IMR-90 (cell line): ENCODE measurements around the gene CCDC116. TPM values are rescaled to one million over a fixed set of nuclear protein-coding genes. Genes with fewer than 3 reads are reported as not detected.

Source experiments
- ATAC-seq: fragments of 200-7000 bp; cut with Tn5 transposase; 2 replicates; pipeline ENCODE4 v1.9.1; 2020; ENCODE audit warnings: low read depth, mild to moderate bottlenecking, moderate library complexity
- BruUV-seq: library from RNA; stranded (reverse); fragments of 400-500 nt; replicated peaks from 2 replicates; lab custom pipeline; 2021; lab: Mats Ljungman, UMichigan
- CTCF ChIA-PET: fragments of 300-600 bp; formaldehyde crosslinking; extraction: SDS; loops from one replicate; lab custom pipeline; 2021; ENCODE audit warnings: antibody characterized with exemption; lab: Yijun Ruan, JAX
- POLR2A ChIA-PET: fragments of 300-600 bp; sonication (Branson Sonifier 250); formaldehyde crosslinking; loops from one replicate; lab custom pipeline; 2022; ENCODE audit warnings: antibody characterized with exemption; ENCODE audit not compliant: unreplicated experiment; lab: Charles Lee
- DNase-seq: peaks from one replicate; pipeline ENCODE4 v3.0.0; 2013
- H2AFZ ChIP-seq: replicated peaks from 2 replicates; pipeline ENCODE3; 2013; ENCODE audit warnings: low read length, mild to moderate bottlenecking; ENCODE audit not compliant: poor library complexity
- H2AK5ac ChIP-seq: 2 replicates; pipeline ENCODE4 v1.6.1; 2013; ENCODE audit warnings: low read depth, low read length, inconsistent platforms
- H2AK9ac ChIP-seq: replicated peaks from 2 replicates; pipeline ENCODE3; 2013; ENCODE audit warnings: mild to moderate bottlenecking, low read depth, low read length, moderate library complexity; ENCODE audit not compliant: poor library complexity
- H2BK120ac ChIP-seq: 2 replicates; pipeline ENCODE4 v1.6.1; 2013; ENCODE audit warnings: low read depth, low read length, inconsistent platforms
- H2BK15ac ChIP-seq: 3 replicates; pipeline ENCODE4 v1.6.1; 2013; ENCODE audit warnings: low read depth, low read length, inconsistent platforms
- H2BK20ac ChIP-seq: 2 replicates; pipeline ENCODE4 v1.6.1; 2013; ENCODE audit warnings: low read depth, mild to moderate bottlenecking, inconsistent platforms, low read length, moderate library complexity
- H2BK5ac ChIP-seq: 2 replicates; pipeline ENCODE4 v1.6.1; 2013; ENCODE audit warnings: mild to moderate bottlenecking, low read depth, low read length, inconsistent platforms; ENCODE audit not compliant: poor library complexity, severe bottlenecking
- H3K14ac ChIP-seq: replicated peaks from 2 replicates; pipeline ENCODE4 v1.6.1; 2013; ENCODE audit warnings: low read depth, low read length, inconsistent platforms
- H3K18ac ChIP-seq: 2 replicates; pipeline ENCODE4 v1.6.1; 2013; ENCODE audit warnings: low read depth, low read length, control low read depth
- H3K23ac ChIP-seq: 2 replicates; pipeline ENCODE4 v1.6.1; 2013; ENCODE audit warnings: low read depth, low read length, inconsistent platforms
- H3K27ac ChIP-seq: 2 replicates; pipeline ENCODE4 v1.5.1; 2013; ENCODE audit warnings: mild to moderate bottlenecking, control low read depth, low read length; ENCODE audit not compliant: insufficient read depth
- H3K27me3 ChIP-seq: 2 replicates; pipeline ENCODE4 v1.6.1; 2013; ENCODE audit warnings: low read length; ENCODE audit not compliant: control insufficient read depth, insufficient read depth
- H3K36me3 ChIP-seq: 2 replicates; pipeline ENCODE4 v1.6.1; 2013; ENCODE audit warnings: low read length, mixed read lengths; ENCODE audit not compliant: control insufficient read depth, insufficient read depth
- H3K4ac ChIP-seq: 2 replicates; pipeline ENCODE4 v1.6.1; 2013; ENCODE audit warnings: low read depth, low read length, inconsistent platforms
- H3K4me1 ChIP-seq: 2 replicates; pipeline ENCODE4 v1.6.1; 2013; ENCODE audit warnings: low read length, mixed read lengths; ENCODE audit not compliant: control insufficient read depth, insufficient read depth
- H3K4me2 ChIP-seq: 2 replicates; pipeline ENCODE4 v1.6.1; 2013; ENCODE audit warnings: low read depth, mild to moderate bottlenecking, control low read depth, low read length, moderate library complexity
- H3K4me3 ChIP-seq: 2 replicates; pipeline ENCODE4 v1.5.1; 2013; ENCODE audit warnings: low read depth, mild to moderate bottlenecking, control low read depth, low read length, moderate library complexity; ENCODE audit not compliant: insufficient read depth
- H3K56ac ChIP-seq: 2 replicates; pipeline ENCODE4 v1.6.1; 2013; ENCODE audit warnings: low read length, inconsistent platforms; ENCODE audit not compliant: insufficient read depth; ENCODE audit errors: extremely low read depth
- H3K79me1 ChIP-seq, 2 experiments: 2 replicates each; pipeline ENCODE4 v1.6.1; 2013; ENCODE audit warnings: low read length in 2 of 2, inconsistent platforms in 1 of 2, low read depth in 1 of 2
- H3K9ac ChIP-seq: 2 replicates; pipeline ENCODE4 v1.6.1; 2013; ENCODE audit warnings: low read depth, low read length, control low read depth
- H3K9me1 ChIP-seq: 2 replicates; pipeline ENCODE4 v1.6.1; 2013; ENCODE audit warnings: low read length, inconsistent platforms; ENCODE audit not compliant: insufficient read depth
- H3K9me3 ChIP-seq: 2 replicates; pipeline ENCODE4 v1.6.1; 2013; ENCODE audit warnings: low read length; ENCODE audit not compliant: control insufficient read depth, insufficient read depth
- H4K20me1 ChIP-seq: 2 replicates; pipeline ENCODE4 v1.6.1; 2013; ENCODE audit warnings: low read length, inconsistent platforms; ENCODE audit not compliant: insufficient read depth
- H4K5ac ChIP-seq: 2 replicates; pipeline ENCODE4 v1.6.1; 2013; ENCODE audit warnings: mild to moderate bottlenecking, low read depth, low read length, control low read depth
- H4K8ac ChIP-seq, 2 experiments: 2 replicates each; pipeline ENCODE4 v1.6.1; 2013; ENCODE audit warnings: low read depth in 2 of 2, low read length in 2 of 2, control low read depth in 1 of 2, inconsistent platforms in 1 of 2
- H4K91ac ChIP-seq: 2 replicates; pipeline ENCODE4 v1.6.1; 2013; ENCODE audit warnings: low read depth, low read length, inconsistent platforms; ENCODE audit not compliant: insufficient read depth
- BHLHE40 ChIP-seq: fragments of 150-350 bp; IDR thresholded peaks from 2 replicates; pipeline ENCODE4 v1.6.1; 2016; ENCODE audit warnings: mild to moderate bottlenecking, low read depth, low read length
- CHD1 ChIP-seq: IDR thresholded peaks from 2 replicates; pipeline ENCODE4 v1.6.1; 2012; ENCODE audit warnings: low read depth, low read length, improper control_type of control experiment
- ELK1 ChIP-seq: fragments of 150-350 bp; IDR thresholded peaks from 2 replicates; pipeline ENCODE4 v1.6.1; 2016; ENCODE audit warnings: low read depth, mild to moderate bottlenecking, low read length, moderate library complexity, borderline replicate concordance
- POLR2A ChIP-seq: IDR thresholded peaks from 2 replicates; pipeline ENCODE4 v1.6.1; 2012; ENCODE audit warnings: mild to moderate bottlenecking, low read depth, low read length
- RAD21 ChIP-seq: IDR thresholded peaks from 2 replicates; pipeline ENCODE4 v1.6.1; 2012; ENCODE audit warnings: low read length, improper control_type of control experiment
- RCOR1 ChIP-seq: IDR thresholded peaks from 2 replicates; pipeline ENCODE4 v1.6.1; 2012; ENCODE audit warnings: mild to moderate bottlenecking, low read length, improper control_type of control experiment; ENCODE audit not compliant: insufficient replicate concordance
- RFX5 ChIP-seq: IDR thresholded peaks from 2 replicates; pipeline ENCODE4 v1.8.0; 2012; ENCODE audit warnings: low read depth, mild to moderate bottlenecking, low read length, moderate library complexity
- SMC3 ChIP-seq: fragments of 150-350 bp; IDR thresholded peaks from 2 replicates; pipeline ENCODE4 v1.6.1; 2016; ENCODE audit warnings: low read depth, mild to moderate bottlenecking, antibody characterized with exemption, low read length, moderate library complexity
- WGBS, 2 experiments: methylation state at CpG; one replicate each; pipeline versions ENCODE4 v1.1.5 to v1.1.7; 2013; ENCODE audit warnings: missing lambda C conversion rate in 2 of 2; ENCODE audit not compliant: insufficient read length in 1 of 2; ENCODE audit errors: extremely low coverage in 2 of 2; 5-methylcytosine and 5-hydroxymethylcytosine counted together
- dilution Hi-C: fragments of 300-500 bp; cut with HindIII; formaldehyde crosslinking; loops from one replicate; pipeline ENCODE4 v1.14.3; 2018; ENCODE audit warnings: low sequenced_read_pairs; ENCODE audit not compliant: unreplicated experiment
- in situ Hi-C: fragments of 300-500 bp; cut with MboI; formaldehyde crosslinking; loops from 3 replicates; pipeline ENCODE4 v1.14.3; 2019; ENCODE audit warnings: low sequenced_read_pairs, inconsistent platforms, mixed read lengths
- intact Hi-C: fragments of 100-400 bp; cut with micrococcal nuclease; formaldehyde crosslinking; loops from 2 replicates; pipeline ENCODE4 v1.10.0; 2022
- polyA plus RNA-seq, 3 experiments: library from polyadenylated mRNA; depleted of rRNA; stranded (reverse); fragments of >200 nt; gene quantifications; 2 replicates each; pipeline ENCODE4 v1.2.3, GENCODE V29; 2012; ENCODE audit warnings: low replicate concordance in 1 of 3
- total RNA-seq: library from RNA; depleted of rRNA; stranded (reverse); fragments of >200 nt; gene quantifications from 2 replicates; pipeline ENCODE4 v1.2.3, GENCODE V29; 2012

CCDC116 gene
- total and polyA plus RNA-seq, 2 of the 4 experiments (the other 2 are of a cell fraction), result under 0.01 to 0.27 TPM

GRCh38 chr22:21622919-21623647 is 9.5 kb upstream of the CCDC116 start:
- in situ Hi-C loops, result no loop called here
- peaks cover 11% of the 10 kb centered on the region for H3K4me1 ChIP-seq
- ChIA-PET POLR2A (no interaction called here), CTCF (interaction anchor here (1.0 kb wide), 1 partner anchor 10 kb away, joined by 3 read pairs; no protein-coding TSS in a partner anchor)
- H3K23ac ChIP-seq, result no peak overlapping the region
- H3K9me1 ChIP-seq, result peaks cover 24% of the 10 kb centered on the region
- no peak overlapping the region for H2AK5ac ChIP-seq
- no peak for DNase-seq
- no peak overlapping the region for H3K4ac ChIP-seq
- no peak overlapping the region for H3K18ac ChIP-seq
- H3K14ac ChIP-seq, result no peak overlapping the region
- no peak overlapping the region for H2BK15ac ChIP-seq
- H3K79me1 ChIP-seq, result peaks cover 32 to 91% of the 10 kb centered on the region in 2 experiments
- H4K8ac ChIP-seq, result no peak overlapping the region
- no peak overlapping the region for H3K27ac ChIP-seq
- BruUV-seq, result no TSS peak
- no peaks in the 10 kb centered on the region for H3K9me3 ChIP-seq
- H4K20me1 ChIP-seq, result peaks cover 92% of the 10 kb centered on the region
- H3K56ac ChIP-seq, result no peak overlapping the region
- H3K9ac ChIP-seq, result no peak overlapping the region
- ATAC-seq, result no peak
- H4K5ac ChIP-seq, result no peak overlapping the region
- H3K36me3 ChIP-seq, result peaks cover 30% of the 10 kb centered on the region
- intact Hi-C loops, result no loop called here
- H2AK9ac ChIP-seq, result no peak overlapping the region
- H3K27me3 ChIP-seq, result no peaks in the 10 kb centered on the region
- H2BK120ac ChIP-seq, result no peak overlapping the region
- no peak overlapping the region for H2BK20ac ChIP-seq
- WGBS, 2 experiments, result 91% methylated on average over 12 of the region's 23 CpGs; no CpG with 5 or more reads in 1 of the 2 experiments
- no peak overlapping the region for H2AFZ ChIP-seq
- TF ChIP-seq RFX5, result no peak
- TF ChIP-seq BHLHE40, result no peak
- TF ChIP-seq ELK1, result no peak
- no peak for TF ChIP-seq SMC3
- no peak for TF ChIP-seq RCOR1
- no peak for TF ChIP-seq RAD21
- TF ChIP-seq CHD1, result no peak
- TF ChIP-seq POLR2A, result no peak
- dilution Hi-C loops, result no loop called here
- H3K4me2 ChIP-seq, result no peak overlapping the region
- H2BK5ac ChIP-seq, result no peak overlapping the region
- no peak overlapping the region for H4K91ac ChIP-seq
- H3K4me3 ChIP-seq, result no peak overlapping the region
